ENCODE measurements around the gene NUCKS1.

DNA sequence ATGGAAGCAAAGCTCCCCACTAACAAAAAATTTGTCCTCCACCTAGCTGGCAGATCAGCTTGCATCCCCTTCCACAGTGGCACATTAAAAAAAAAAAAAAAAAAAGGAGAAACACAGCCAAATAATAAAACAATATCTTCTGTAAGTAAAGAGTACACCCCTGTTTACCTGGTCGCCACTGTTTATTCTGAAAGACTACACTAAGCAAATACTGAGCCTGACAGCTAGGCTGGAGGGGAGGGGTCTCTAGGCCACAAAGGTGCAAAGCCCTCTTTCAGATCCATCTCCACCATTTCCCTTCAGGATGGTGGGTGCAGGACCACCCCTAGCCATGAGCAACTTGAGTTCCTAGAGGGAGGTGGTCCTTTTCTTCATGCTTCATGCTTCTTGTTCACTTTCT lies 46.9 kb downstream of the NUCKS1 start:
- TF ChIP-seq, protein P1, sequence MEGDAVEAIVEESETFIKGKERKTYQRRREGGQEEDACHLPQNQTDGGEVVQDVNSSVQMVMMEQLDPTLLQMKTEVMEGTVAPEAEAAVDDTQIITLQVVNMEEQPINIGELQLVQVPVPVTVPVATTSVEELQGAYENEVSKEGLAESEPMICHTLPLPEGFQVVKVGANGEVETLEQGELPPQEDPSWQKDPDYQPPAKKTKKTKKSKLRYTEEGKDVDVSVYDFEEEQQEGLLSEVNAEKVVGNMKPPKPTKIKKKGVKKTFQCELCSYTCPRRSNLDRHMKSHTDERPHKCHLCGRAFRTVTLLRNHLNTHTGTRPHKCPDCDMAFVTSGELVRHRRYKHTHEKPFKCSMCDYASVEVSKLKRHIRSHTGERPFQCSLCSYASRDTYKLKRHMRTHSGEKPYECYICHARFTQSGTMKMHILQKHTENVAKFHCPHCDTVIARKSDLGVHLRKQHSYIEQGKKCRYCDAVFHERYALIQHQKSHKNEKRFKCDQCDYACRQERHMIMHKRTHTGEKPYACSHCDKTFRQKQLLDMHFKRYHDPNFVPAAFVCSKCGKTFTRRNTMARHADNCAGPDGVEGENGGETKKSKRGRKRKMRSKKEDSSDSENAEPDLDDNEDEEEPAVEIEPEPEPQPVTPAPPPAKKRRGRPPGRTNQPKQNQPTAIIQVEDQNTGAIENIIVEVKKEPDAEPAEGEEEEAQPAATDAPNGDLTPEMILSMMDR (IDR thresholded peaks at IDR 0.05) = no peak
- TF ChIP-seq POLR2A (IDR thresholded peaks at IDR 0.05) = no peak

Data from thyroid gland (tissue), 4 donors.